Suppressor macrophage treated with lipopolysaccharide for 4 hours (primary cell): ENCODE results near the gene TFF3.

Experiments
- DNase-seq: peaks from one replicate; pipeline ENCODE4 v3.0.0-alpha.2; 2020

TFF3 gene

DNA sequence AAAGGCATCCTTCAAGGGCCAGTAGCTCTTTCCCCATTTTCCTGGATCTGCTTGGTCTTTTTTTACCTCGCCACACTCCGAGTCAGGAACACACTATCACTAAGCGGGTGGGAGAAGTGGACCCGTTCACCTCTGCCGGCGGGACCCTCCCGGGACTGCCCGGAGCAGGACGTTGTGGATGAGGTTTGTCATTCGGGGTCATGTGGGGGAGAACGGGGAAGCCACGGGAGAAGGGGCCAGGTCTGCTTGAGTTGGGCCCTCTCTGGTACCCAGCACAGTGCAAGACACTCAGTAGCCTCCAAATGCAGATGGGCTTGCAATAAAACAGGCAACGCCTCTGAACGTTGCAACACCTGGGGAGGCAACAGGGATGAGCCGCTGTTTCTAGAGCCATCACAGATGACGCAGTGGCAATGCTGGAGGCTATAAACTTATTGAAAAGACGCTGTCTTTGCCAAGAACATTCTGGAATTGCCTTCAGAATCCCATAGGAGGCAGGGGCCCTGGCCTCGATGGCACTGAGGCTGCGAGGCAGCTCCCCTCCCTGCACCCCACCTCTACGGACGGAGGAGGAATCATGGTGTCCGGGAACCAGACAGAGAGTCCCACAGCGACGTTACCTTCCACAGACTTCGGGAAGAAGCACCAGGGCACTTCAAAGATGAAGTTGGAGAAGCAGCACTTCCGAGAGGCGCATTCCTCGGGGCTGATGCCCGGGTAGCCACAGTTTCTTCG, 31.8 kb upstream of the TFF3 start:
- DNase-seq = no peak

DNA sequence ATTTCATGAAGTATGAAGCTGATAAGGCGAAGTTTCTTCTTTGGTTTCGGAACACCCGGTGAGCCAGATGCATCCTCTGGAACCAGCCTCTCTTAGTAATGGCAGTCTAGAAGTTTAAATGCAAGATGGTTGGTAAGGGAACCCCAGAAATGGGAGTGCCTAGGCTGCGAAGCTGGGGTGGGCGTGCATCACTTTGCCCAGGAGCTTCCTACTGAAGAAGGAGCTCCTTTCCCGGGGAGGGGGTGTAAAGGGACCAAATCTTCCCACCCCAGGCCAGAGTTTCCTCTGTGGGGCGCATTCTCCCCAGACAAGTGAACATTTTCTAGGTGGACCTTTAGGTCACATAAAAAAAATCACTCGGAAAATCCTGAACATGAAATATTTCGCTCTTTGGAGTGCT, 31.2 kb upstream of the TFF3 start:
- no peak for DNase-seq

DNA sequence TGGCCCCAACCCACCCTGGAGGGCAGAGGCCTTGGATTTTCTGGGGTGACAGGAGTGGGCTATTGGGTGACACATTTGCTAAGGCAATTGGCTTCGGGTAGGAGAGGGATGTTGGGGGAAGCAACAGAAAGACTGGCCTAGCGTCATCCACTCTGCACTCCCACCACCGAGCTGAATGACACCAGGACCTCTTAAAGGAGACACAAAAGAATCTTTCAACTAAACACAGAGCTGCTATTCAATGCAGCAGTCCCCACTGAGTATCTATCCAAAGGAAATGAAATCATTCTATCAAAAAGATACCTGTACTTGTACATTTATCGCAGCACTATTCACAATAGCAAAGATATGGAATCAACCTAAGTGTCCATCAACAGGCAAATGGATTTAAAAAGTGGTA, 29.4 kb upstream of the TFF3 start:
- no peak for DNase-seq

DNA sequence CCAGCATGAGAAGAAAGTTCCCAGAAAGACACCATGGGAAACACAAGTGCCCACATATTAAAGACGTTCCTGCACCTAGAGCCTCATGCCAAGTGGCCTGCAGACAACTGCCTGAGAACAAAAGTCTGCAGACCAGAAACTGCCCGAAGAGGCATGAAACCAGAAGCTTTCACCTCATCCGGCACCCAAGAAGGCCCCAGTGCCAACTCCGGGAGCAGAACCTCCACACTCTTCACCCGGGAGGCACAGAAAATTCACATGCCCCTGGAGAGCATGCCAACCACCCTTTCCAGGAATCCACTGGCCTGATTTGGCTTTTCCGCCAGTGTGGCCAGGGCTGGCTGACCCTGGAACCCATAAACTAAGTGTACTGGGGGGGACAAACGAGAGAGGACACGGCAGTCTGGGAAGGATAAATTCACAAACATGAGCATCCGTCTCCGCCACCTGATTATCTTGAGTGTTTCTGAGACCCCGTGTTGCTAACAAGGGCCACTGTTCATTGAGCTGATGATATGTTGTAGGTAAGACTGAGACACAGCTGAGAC, 28.8 kb upstream of the TFF3 start:
- no peak for DNase-seq

DNA sequence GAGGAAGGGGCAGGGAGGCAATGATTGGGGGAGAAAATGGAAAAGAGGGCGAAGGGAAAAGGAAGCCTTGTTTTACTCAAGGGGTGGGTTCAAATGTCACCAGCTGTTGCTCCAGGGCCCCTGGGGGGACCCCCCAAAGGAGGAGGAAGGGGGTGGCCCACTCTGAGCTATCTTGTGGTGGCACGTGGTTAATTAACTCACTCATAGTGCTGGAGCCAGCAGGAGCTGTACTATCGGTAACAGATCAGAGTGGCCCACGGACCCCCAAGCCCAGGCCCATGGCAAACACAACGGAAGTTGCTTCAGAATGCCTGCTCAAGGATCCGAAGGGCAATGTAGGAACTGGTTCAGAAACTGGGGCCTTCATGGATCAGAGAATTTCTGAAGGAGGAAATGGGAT, 28.3 kb upstream of the TFF3 start:
- DNase-seq = no peak

DNA sequence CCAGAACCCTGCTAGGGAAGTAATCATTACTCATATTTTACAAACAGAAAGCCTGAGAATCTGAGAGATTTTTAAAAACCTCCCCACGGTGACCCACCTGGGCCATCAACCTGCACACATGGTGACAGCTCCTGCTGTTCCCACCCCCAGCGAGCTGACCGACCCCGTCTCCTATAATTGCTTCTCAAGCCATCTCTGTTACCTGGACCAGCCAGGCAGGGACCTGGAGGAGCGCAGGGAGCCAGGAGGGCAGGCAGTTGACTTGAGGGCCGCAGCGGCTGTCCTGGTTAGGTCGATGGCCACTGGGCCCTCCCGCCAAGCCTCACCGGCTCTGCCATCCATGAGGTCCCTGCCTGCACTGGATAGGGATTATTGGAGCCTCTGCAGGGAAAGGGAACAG, 27.9 kb upstream of the TFF3 start:
- DNase-seq = no peak

DNA sequence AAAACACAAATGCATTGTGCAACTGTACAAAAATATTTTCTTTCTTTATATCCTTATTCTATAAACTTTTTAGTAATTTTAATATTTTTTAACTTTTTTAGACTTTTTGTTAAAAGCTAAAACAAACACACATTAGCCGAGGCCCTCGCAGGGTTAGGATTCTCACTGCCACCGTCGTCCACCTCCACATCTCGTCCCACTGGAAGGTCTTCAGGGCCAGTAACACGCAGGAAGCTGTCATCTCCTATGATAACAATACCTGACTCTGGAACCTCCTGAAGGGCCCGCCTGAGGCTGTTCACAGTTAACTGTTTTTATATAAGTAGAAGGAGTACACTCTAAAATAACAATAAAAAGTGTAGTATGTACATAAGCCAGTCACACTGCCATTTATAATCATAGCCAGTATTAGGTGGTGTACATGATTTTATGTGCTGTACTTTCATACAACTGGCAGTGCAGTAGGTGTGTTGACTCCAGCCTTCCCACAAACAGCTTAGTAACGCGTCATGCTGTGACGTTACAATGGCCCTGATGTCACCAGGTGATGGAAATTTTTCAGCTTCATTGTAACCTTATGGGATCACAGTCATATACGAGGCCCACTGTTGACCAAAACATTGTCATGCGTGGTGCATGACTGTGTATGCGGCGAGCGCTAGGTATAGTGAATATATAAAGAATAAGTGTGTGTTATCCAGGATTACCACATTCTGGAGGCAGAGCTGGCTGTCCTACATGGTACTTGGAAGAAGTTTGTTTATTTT, 26.8 kb upstream of the TFF3 start:
- DNase-seq = no peak

DNA sequence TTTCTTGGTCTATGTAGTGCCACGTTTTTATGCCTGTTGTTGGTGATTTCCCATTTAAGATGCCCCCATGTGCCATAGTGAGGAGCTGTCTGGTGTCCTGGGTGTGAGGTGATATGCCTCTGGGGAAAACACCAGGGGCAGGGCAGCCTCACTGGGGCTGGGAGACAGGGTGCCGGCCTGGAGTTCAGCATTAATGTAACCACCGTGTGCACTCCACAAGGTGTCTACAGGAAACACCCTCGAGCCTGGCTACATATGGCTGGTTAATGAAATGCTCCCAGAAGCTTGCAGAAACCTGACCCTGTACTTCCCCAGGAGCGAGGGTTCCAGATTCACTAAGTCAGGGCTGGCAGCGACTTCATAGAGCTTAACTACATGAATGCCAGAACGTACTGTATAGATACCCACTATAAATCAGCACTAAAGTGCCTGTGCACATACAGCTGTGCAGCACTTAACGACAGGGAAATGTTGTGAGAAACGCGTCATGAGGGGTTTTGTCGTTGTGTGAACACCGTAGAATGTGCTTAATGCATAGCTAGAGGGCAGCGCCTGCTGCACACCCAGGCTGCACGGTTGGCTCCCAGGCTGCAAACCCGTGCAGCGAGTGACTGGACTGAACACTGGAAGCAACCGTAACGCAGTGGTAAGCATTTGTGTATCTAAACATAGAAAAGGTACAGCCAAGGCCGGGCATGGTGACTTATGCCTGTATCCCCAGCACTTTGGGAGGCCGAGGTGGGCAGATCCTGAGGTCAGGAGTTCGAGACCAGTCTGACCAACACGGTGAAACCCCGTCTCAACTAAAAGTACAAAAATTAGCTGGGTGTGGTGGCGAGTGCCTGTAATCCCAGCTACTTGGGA, 25.2 kb upstream of the TFF3 start:
- no peak for DNase-seq

DNA sequence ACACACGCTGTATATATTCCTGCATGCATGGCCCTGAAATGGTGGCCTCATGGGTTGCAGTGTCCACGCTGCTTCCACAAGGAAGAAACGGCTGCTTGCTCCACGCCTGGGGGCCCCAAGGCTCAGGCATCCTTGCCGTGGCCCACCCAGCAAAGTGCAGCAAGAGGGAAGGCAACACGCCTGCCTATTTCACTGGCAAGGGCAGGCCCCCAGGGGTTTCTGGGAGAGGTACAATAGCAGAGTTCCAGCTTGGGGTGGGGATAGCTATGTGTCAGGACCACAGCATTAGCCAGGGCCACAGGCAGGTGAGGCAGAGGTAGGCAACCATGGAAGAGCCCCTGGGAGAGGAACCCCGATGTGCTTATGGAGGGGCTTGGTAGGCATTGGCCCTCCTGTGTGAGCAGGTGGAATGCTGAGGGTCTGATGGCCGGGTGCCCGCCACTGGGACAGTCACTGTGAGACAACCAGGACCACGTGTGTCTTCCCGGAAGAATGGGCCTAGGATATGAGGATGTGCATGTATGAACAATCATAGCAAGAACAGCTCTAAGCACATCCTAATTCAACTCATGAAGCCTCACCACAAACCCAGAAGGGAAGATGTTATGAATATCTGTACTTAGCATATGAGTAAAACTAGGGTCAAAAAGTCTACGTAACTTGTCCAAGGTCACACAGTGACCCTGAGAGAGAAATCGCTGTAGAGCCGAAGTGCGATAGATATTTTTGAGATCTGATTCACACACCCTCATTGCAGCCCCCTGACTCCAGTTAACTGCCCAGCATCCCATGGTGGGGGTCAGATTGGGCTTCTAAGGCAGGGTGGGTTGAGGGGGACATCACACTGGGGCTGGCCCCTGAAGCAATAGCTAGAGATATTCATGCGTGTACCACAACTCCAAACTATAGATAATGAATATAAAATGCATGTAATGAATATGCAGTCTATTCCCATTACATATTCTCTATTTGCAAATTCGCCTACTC, 23.8 kb upstream of the TFF3 start:
- no peak for DNase-seq

DNA sequence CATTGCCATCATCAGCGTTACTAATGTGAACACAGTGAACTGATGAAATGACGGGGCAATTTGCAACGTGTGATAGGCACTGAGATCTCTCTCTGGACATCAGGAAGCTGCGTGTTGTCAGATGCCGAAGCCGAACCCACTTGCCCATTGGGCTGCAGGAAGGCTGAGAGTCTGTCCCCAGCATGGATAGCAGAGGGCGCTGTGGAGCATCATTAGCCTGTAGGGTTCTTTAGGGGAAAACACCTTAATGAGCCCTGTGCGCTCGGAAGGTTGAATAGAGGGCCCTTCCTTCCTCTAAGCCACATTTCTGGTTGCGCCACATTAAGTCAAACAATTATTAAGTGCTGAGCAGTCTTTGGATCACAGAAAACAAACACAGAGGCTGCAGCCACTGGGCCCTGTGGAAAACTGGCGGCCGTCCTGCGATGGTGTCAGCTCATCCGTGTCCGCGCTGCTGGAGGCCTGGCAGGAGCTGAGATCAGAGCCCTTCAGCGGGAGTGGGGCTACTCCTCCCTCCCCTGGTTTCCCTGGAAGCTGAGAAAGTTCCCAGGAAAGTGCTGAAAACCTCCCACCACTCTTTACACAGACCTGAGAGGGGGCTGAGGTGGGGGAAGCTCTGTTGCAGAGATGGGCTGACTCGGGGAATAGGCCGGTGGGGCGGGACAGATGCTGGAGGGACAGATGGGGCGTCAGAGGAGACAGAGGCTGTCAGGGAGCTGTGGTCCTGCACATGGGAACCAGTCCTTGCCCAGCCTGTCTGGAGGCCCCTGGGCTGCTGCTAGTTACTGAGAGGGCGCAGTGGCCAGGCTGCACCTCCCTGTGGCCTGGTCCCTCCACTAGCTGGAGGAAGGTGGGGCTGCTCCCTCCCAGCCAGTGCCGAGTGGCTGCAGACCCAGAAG, 22.9 kb upstream of the TFF3 start:
- DNase-seq = peak; percentile 73

DNA sequence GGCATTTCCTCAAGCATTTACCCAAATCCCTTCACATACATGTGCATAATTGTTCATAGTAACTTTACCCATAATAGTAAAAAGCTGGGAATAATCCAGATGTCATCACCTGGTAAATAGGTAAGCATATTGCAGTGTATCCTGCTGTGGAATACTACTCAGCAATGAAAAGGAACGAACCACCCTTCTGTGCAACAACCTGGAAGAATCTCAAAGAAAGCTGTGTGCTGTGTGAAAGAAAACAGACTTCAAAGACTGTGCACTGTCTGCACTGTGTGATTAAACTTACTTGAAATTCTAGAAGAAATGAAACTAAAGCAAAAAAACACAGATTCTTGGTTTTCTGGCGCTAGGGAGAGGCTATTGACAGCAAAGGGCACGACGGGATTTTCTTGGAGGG, 22.1 kb upstream of the TFF3 start:
- no peak for DNase-seq

DNA sequence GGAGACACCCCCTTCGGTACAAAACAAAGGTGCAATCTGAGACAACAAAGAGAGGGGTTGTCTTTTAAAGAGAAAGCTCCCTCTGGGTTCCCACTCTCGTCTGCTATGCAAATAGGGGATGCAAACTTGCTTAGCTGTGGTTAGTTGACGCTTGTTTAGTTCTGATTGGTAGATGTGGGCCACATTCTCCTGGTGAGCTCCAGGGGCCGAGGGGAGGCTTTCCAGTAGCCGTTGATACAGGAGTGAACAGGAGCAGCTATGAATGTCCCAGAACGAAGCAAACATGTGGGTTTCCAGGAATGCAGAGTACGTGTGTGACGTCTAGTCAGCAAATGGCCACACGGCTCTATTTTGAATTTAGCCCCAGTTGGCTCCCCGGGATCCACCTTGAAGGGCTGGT, 20.8 kb upstream of the TFF3 start:
- no peak for DNase-seq

DNA sequence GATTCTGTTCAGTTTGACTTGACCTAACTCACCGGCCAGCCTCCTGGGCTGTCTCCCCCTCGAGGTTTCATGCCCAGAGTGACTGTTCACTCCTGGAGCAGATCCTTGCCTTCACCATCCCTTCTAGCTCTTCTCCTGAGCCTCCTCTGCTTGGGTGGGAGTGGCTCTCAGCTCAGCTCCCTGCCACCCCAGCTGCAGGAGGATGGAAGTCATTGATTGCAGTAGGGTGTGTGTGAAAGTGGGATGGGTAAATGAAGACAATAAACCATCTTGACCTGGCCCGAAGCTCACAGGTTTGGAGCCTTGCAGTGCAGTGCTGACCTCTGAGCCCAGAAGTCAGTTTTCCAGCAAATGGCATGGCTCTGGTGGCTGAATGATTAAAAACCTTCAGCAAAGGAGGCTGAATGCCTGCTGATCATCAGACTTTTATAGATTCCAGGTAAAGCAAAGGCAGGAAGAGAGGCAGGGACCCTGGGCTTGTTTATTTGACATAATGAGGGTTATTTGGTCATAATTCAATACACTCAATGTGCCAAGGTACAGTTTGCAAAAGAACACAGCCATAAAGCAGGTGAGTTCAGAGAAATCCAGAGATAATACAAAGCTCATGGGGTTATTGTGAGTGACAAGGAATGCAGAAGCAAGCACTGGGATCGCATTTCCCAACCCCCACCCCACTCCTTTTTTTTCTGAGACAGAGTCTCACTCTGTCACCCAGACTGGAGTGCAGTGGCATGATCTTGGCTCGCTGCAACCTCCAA, 17.5 kb upstream of the TFF3 start:
- no peak for DNase-seq

DNA sequence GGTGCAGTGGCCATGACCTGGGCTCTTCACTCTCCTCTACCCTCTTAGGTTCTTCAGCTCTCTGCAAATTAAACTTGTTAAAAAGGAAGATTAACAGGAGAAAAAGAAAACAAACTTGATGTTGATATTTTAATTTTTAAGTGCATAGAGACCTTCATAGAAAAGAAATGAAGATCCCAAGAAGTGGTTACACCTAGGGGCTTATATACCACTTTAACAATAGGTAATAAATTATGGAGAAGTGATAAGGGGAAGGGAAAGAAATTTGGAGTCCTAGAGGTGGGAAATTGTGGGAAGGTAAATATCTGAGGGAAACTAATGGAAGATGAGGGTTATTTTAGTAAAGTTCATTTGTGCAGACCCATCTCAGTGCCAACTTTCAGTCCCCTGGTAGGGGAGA, 16.5 kb upstream of the TFF3 start:
- DNase-seq = no peak

DNA sequence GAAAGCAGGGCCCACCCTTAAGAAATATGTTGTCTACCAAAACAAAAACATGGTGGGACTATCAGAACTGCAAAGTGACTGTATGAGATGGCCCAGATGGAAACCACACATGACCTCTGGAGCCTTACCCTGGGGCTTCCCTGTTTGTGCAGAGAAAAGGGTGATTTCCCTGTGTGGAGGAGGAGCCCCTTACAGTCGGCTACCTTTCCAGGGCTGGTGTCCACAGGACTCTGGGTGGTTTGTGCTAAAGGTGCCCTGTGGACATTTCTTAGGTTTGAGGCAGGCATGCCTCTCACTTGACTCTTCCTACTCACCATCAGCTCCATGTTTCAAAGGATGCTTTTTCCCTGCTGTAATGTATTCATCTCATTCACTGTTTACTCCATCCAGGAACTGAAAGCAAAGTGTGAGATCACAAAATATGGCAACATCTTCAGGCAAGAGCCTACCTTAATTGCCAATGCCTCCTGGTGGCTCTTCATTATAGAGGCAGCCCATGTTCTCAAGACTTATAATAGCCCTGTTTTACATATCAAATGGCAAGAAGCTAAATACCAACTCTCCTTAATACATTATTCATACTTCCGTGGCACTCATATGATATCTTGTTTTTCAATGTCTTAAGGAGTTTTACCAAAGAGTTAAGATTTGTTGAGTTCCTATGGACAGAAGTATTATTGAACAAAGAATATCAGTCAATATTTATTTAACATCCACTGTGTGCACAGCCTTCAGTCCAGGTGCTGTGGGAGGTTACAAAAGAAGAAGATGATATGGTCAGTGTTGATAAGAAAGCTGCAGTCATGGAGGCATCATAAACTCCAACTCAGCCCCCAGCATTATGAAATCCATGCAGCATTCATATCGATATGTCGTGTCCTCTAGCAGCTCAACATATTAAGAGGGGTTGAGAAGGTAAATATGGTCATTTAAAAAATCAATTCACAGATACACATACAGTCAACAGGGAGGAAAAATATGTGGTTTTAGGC, 15.5 kb upstream of the TFF3 start:
- DNase-seq = no peak

DNA sequence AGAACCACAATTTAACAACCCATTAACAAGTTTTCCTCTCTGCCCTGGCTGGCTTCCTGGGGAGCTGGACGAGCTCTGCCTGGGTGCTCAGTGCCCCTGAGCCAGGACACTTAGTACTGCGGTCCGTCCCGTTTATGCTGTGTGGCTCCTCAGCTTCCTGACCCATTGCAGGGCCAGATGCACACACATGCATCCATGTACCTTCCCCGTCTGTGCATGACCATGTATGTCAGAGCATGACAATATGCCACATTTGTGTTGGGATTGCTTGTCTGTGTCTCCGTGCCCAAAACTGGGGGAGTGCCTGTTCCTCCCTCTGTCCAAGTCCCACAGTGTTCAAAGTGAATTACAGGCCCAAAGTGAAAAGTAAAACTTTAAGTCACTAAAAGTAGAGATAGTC, 9.7 kb upstream of the TFF3 start:
- no peak for DNase-seq

DNA sequence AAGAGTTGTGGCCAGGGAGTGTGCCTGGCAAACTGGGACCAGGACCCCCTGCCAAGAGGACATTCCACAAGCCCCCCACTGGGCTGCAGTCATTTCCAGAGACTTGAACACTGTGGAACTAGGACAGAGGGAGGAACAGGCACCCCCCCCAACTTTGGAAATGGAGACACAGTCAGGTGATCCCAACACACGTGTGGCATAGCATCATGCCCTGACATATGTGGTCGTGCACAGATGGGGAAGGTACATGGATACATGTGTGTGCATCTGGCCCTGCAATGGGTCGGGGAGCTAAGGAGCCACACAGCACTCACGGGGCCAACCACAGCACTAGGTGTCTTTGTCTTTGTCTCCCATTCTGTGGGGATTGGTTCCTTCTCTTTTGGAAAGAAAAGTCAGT, 6.6 kb upstream of the TFF3 start:
- no peak for DNase-seq

DNA sequence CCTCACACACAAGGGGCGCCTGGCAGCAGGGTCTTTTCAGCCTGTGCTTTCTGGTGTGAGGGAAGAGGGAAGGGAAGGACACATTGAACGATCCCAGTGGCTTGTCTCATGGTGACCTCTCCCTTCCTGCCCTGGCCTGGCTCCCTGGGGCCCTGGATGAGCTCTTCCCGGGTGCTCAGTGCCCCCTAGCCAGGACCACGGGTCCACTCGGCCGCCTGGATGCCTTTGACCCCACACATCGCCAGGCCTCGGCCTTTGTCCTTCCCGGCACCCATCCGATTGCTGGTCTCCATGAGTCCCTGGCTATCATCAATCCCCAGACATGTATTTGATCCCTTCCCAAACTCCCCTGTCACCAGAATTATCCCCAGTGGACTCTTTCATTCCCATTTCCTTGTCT, 6.0 kb upstream of the TFF3 start:
- DNase-seq = no peak

DNA sequence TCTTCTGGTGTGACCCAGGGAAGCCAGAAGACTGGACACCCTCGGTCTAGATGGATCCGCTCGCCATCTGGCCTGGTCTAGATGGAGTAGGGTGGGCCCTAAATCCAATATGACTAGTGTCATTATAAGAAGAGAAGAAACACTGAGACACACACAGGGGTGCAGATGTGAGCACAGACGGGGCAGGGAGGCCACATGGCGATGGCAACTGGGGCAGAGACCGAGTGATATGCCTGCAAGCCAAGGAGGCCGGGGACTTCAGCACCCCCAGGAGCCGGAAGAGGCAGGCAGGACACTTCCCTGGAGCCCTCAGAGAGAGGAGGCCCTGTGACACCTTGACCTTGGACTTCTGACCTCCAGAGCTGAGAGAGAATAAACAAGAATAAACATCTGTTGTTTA, 5.6 kb upstream of the TFF3 start:
- DNase-seq = no peak
